GM23338 (cell line): ENCODE measurements around the gene SYNE1. TPM values are rescaled to one million over a fixed set of nuclear protein-coding genes. Genes with fewer than 3 reads are reported as not detected.

ENCODE experiments used
- ATAC-seq: fragments of 200-7000 bp; cut with Tn5 transposase; 3 replicates; pipeline ENCODE4 v1.9.1; 2020
- DNase-seq: peaks from one replicate; pipeline ENCODE4 v3.0.0-alpha.2; 2015; ENCODE audit warnings: low spot score
- H2AFZ ChIP-seq: fragments of 200-600 bp; sonication (generic); 2 replicates; pipeline ENCODE4 v1.8.0; 2016; ENCODE audit warnings: antibody characterized with exemption, mild to moderate bottlenecking, moderate library complexity
- H3F3A ChIP-seq: fragments of 200-600 bp; sonication (generic); replicated peaks from 2 replicates; pipeline ENCODE4 v1.8.0; 2017; ENCODE audit warnings: antibody characterized with exemption, mixed run types, low read depth
- H3K27ac ChIP-seq: fragments of 200-600 bp; sonication (generic); 2 replicates; pipeline ENCODE4 v1.6.1; 2016; ENCODE audit warnings: low read depth
- H3K27me3 ChIP-seq: fragments of 200-600 bp; sonication (generic); 2 replicates; pipeline ENCODE4 v1.8.0; 2016; ENCODE audit warnings: mild to moderate bottlenecking, mixed run types, moderate library complexity; ENCODE audit not compliant: insufficient read depth
- H3K36me3 ChIP-seq: fragments of 200-600 bp; sonication (generic); 2 replicates; pipeline ENCODE4 v1.8.0; 2016; ENCODE audit warnings: mild to moderate bottlenecking; ENCODE audit not compliant: insufficient read depth
- H3K4me1 ChIP-seq: fragments of 200-600 bp; sonication (generic); 2 replicates; pipeline ENCODE4 v1.8.0; 2016; ENCODE audit warnings: mild to moderate bottlenecking, moderate library complexity; ENCODE audit not compliant: insufficient read depth
- H3K4me2 ChIP-seq: fragments of 200-600 bp; sonication (generic); 2 replicates; pipeline ENCODE4 v1.7.1; 2017; ENCODE audit warnings: mixed run types
- H3K4me3 ChIP-seq: fragments of 200-600 bp; sonication (generic); 2 replicates; pipeline ENCODE4 v1.6.1; 2016; ENCODE audit warnings: mixed run types
- H3K79me2 ChIP-seq: fragments of 200-600 bp; sonication (generic); replicated peaks from 2 replicates; pipeline ENCODE4 v1.8.0; 2017; ENCODE audit warnings: mild to moderate bottlenecking; ENCODE audit not compliant: insufficient read depth
- H3K9me2 ChIP-seq: fragments of 200-600 bp; sonication (generic); 2 replicates; pipeline ENCODE4 v1.8.0; 2017; ENCODE audit not compliant: insufficient read depth
- H4K20me1 ChIP-seq: fragments of 200-600 bp; sonication (generic); replicated peaks from 2 replicates; pipeline ENCODE4 v1.8.0; 2017; ENCODE audit warnings: mild to moderate bottlenecking; ENCODE audit not compliant: insufficient read depth
- H3K27ac Mint-ChIP-seq: 2 replicates; pipeline ENCODE4 v1.8.0; 2020; ENCODE audit warnings: inconsistent platforms, mild to moderate bottlenecking, moderate library complexity, mixed read lengths
- H3K27me3 Mint-ChIP-seq: 3 replicates; pipeline ENCODE4 v1.8.0; 2022; ENCODE audit warnings: low read depth, mild to moderate bottlenecking, moderate library complexity, mixed read lengths, inconsistent platforms; ENCODE audit not compliant: insufficient read depth, poor library complexity
- H3K36me3 Mint-ChIP-seq: 3 replicates; pipeline ENCODE4 v1.8.0; 2021; ENCODE audit warnings: low read depth, mild to moderate bottlenecking, inconsistent platforms, moderate library complexity, mixed read lengths
- H3K4me1 Mint-ChIP-seq: 3 replicates; pipeline ENCODE4 v1.8.0; 2020; ENCODE audit warnings: mild to moderate bottlenecking, inconsistent platforms, mixed read lengths
- H3K4me3 Mint-ChIP-seq: 3 replicates; pipeline ENCODE4 v1.8.0; 2021; ENCODE audit warnings: moderate library complexity, mild to moderate bottlenecking, inconsistent platforms, mixed read lengths
- H3K9me3 Mint-ChIP-seq: 3 replicates; pipeline ENCODE4 v1.8.0; 2020; ENCODE audit warnings: moderate library complexity, mild to moderate bottlenecking, inconsistent platforms, mixed read lengths
- CREB1 ChIP-seq: fragments of 250-450 bp; sonication (Bioruptor Pico); IDR thresholded peaks from 2 replicates; pipeline ENCODE4 v1.5.0; 2020; ENCODE audit warnings: low read depth, mild to moderate bottlenecking, moderate library complexity
- CTCF ChIP-seq, 2 experiments: fragments of 200-600 bp in 1 of 2; sonication (generic) in 1 of 2; conservative IDR thresholded peaks; 2 replicates each; pipeline versions ENCODE4 v1.5.1 to v1.6.1; 2016 to 2017; ENCODE audit warnings: antibody characterized with exemption in 2 of 2, low read depth in 2 of 2, mild to moderate bottlenecking in 2 of 2, moderate library complexity in 1 of 2
- EZH2 ChIP-seq: fragments of 200-600 bp; sonication (generic); IDR thresholded peaks from one replicate; pipeline ENCODE4 v1.8.0; 2017; ENCODE audit warnings: antibody characterized with exemption, mild to moderate bottlenecking, low read depth; ENCODE audit not compliant: unreplicated experiment
- EZH2phosphoT487 ChIP-seq: fragments of 200-600 bp; sonication (generic); IDR thresholded peaks from one replicate; pipeline ENCODE4 v1.8.1; 2018; ENCODE audit warnings: antibody characterized with exemption; ENCODE audit not compliant: unreplicated experiment
- JUNB ChIP-seq: IDR thresholded peaks from one replicate; pipeline ENCODE4 v1.6.1; 2016; ENCODE audit warnings: antibody characterized with exemption; ENCODE audit not compliant: unreplicated experiment
- NANOG ChIP-seq: IDR thresholded peaks from 2 replicates; pipeline ENCODE4 v1.6.1; 2016; ENCODE audit warnings: antibody characterized with exemption, borderline replicate concordance
- POLR2AphosphoS5 ChIP-seq: IDR thresholded peaks from 2 replicates; pipeline ENCODE4 v1.6.1; 2016; ENCODE audit warnings: antibody characterized with exemption, low read depth
- STAT1 ChIP-seq: IDR thresholded peaks from one replicate; pipeline ENCODE4 v1.6.1; 2016; ENCODE audit warnings: antibody characterized with exemption; ENCODE audit not compliant: unreplicated experiment
- ZNF114 ChIP-seq: fragments of 250-450 bp; sonication (Bioruptor Pico); IDR thresholded peaks from 2 replicates; pipeline ENCODE4 v1.5.0; 2020; ENCODE audit warnings: mild to moderate bottlenecking, moderate library complexity
- ZNF331 ChIP-seq: fragments of 250-450 bp; sonication (Bioruptor Pico); IDR thresholded peaks from 2 replicates; pipeline ENCODE4 v1.5.0; 2020; ENCODE audit warnings: low read depth, mild to moderate bottlenecking, moderate library complexity
- polyA plus RNA-seq: library from polyadenylated mRNA; unstranded; fragments of >200 nt; fragmentation: Nextera tagmentation; extraction: Ambion mirVana; gene quantifications from 2 replicates; pipeline ENCODE4 v1.2.1, GENCODE V29; 2016
- total RNA-seq: library from RNA; depleted of rRNA; stranded (reverse); fragments of >200 nt; shearing (Covaris generic); gene quantifications from 2 replicates; pipeline ENCODE4 v1.2.3, GENCODE V29; 2014
- TF ChIP-seq, protein P1 (sequence below): fragments of 250-450 bp; sonication (Bioruptor Pico); IDR thresholded peaks from 2 replicates; pipeline ENCODE4 v1.5.0; 2020; ENCODE audit warnings: mild to moderate bottlenecking, moderate library complexity
- TF ChIP-seq, protein P2 (sequence below): IDR thresholded peaks from 2 replicates; pipeline ENCODE4 v1.6.1; 2016; ENCODE audit warnings: antibody characterized with exemption
- TF ChIP-seq, protein P3 (sequence below): IDR thresholded peaks from one replicate; pipeline ENCODE4 v1.6.1; 2018; ENCODE audit warnings: antibody characterized with exemption; ENCODE audit not compliant: unreplicated experiment

The SYNE1 gene
- total and polyA plus RNA-seq, 2 experiments from 2014 or later: 3.9 to 13.6 TPM

DNA sequence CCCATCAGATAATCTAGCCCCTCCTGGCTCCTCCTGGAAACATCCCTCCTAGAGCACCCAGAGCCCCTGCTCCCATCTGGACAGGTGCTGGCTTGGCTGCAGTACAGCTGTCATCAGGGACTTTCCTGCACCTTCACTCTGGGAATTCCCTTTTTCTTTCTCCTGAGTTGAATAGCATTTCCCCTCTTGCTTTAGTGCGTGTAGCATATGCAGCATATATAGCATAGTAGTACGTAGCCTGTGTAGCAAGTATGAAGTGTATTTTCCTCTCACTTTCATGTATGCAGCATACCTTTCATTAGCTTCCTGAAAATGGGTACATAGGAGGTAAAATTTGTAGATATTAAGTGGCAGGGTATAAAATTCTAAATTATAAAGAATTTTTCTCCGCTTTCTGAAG is 476.8 kb downstream of the SYNE1 start (continued):
- TF ChIP-seq EZH2phosphoT487 (no peak), ZNF331 (no peak), POLR2AphosphoS5 (no peak), EZH2 (no peak)

GRCh38 chr6:152155792-152156191 is 481.4 kb downstream of the SYNE1 start:
- H3K9me3 Mint-ChIP-seq: no peaks in the 10 kb centered on the region
- H3K27me3 ChIP-seq: no peaks in the 10 kb centered on the region
- no peaks in the 10 kb centered on the region for H3K79me2 ChIP-seq

More at GRCh38 chr6:152155792-152156191, 481.4 kb downstream of the SYNE1 start:
- Histone ChIP-seq H3K9me2 (no peaks in the 10 kb centered on the region), H3K36me3 (no peaks in the 10 kb centered on the region), H3F3A (no peaks in the 10 kb centered on the region), H3K27ac (no peak overlapping the region), H3K4me1 (no peaks in the 10 kb centered on the region), H2AFZ (no peak overlapping the region), H4K20me1 (no peaks in the 10 kb centered on the region), H3K4me2 (no peak overlapping the region), H3K4me3 (no peak overlapping the region)
- Mint-ChIP-seq H3K4me3 (no peak overlapping the region), H3K4me1 (no peaks in the 10 kb centered on the region), H3K27ac (no peak overlapping the region), H3K36me3 (no peaks in the 10 kb centered on the region), H3K27me3 (no peaks in the 10 kb centered on the region)
- no peak for ATAC-seq
- TF ChIP-seq JUNB (no peak), CREB1 (CRISPR knock-in tag) (no peak), EZH2 (no peak), NANOG (no peak), CTCF (conservative IDR thresholded peaks at IDR 0.05; ENCODE audit: low read depth in 2 of 2) (no peak), STAT1 (no peak), EZH2phosphoT487 (no peak), POLR2AphosphoS5 (no peak), ZNF114 (CRISPR knock-in tag) (no peak), ZNF331 (no peak)
- TF ChIP-seq, protein P1, sequence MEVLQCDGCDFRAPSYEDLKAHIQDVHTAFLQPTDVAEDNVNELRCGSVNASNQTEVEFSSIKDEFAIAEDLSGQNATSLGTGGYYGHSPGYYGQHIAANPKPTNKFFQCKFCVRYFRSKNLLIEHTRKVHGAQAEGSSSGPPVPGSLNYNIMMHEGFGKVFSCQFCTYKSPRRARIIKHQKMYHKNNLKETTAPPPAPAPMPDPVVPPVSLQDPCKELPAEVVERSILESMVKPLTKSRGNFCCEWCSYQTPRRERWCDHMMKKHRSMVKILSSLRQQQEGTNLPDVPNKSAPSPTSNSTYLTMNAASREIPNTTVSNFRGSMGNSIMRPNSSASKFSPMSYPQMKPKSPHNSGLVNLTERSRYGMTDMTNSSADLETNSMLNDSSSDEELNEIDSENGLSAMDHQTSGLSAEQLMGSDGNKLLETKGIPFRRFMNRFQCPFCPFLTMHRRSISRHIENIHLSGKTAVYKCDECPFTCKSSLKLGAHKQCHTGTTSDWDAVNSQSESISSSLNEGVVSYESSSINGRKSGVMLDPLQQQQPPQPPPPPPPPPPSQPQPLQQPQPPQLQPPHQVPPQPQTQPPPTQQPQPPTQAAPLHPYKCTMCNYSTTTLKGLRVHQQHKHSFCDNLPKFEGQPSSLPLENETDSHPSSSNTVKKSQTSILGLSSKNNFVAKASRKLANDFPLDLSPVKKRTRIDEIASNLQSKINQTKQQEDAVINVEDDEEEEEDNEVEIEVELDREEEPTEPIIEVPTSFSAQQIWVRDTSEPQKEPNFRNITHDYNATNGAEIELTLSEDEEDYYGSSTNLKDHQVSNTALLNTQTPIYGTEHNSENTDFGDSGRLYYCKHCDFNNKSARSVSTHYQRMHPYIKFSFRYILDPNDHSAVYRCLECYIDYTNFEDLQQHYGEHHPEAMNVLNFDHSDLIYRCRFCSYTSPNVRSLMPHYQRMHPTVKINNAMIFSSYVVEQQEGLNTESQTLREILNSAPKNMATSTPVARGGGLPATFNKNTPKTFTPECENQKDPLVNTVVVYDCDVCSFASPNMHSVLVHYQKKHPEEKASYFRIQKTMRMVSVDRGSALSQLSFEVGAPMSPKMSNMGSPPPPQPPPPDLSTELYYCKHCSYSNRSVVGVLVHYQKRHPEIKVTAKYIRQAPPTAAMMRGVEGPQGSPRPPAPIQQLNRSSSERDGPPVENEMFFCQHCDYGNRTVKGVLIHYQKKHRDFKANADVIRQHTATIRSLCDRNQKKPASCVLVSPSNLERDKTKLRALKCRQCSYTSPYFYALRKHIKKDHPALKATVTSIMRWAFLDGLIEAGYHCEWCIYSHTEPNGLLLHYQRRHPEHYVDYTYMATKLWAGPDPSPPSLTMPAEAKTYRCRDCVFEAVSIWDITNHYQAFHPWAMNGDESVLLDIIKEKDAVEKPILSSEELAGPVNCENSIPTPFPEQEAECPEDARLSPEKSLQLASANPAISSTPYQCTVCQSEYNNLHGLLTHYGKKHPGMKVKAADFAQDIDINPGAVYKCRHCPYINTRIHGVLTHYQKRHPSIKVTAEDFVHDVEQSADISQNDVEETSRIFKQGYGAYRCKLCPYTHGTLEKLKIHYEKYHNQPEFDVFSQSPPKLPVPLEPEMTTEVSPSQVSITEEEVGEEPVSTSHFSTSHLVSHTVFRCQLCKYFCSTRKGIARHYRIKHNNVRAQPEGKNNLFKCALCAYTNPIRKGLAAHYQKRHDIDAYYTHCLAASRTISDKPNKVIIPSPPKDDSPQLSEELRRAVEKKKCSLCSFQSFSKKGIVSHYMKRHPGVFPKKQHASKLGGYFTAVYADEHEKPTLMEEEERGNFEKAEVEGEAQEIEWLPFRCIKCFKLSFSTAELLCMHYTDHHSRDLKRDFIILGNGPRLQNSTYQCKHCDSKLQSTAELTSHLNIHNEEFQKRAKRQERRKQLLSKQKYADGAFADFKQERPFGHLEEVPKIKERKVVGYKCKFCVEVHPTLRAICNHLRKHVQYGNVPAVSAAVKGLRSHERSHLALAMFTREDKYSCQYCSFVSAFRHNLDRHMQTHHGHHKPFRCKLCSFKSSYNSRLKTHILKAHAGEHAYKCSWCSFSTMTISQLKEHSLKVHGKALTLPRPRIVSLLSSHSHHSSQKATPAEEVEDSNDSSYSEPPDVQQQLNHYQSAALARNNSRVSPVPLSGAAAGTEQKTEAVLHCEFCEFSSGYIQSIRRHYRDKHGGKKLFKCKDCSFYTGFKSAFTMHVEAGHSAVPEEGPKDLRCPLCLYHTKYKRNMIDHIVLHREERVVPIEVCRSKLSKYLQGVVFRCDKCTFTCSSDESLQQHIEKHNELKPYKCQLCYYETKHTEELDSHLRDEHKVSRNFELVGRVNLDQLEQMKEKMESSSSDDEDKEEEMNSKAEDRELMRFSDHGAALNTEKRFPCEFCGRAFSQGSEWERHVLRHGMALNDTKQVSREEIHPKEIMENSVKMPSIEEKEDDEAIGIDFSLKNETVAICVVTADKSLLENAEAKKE (CRISPR knock-in tag): no peak
- TF ChIP-seq, protein P2, sequence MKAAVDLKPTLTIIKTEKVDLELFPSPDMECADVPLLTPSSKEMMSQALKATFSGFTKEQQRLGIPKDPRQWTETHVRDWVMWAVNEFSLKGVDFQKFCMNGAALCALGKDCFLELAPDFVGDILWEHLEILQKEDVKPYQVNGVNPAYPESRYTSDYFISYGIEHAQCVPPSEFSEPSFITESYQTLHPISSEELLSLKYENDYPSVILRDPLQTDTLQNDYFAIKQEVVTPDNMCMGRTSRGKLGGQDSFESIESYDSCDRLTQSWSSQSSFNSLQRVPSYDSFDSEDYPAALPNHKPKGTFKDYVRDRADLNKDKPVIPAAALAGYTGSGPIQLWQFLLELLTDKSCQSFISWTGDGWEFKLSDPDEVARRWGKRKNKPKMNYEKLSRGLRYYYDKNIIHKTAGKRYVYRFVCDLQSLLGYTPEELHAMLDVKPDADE: no peak
- TF ChIP-seq, protein P3, sequence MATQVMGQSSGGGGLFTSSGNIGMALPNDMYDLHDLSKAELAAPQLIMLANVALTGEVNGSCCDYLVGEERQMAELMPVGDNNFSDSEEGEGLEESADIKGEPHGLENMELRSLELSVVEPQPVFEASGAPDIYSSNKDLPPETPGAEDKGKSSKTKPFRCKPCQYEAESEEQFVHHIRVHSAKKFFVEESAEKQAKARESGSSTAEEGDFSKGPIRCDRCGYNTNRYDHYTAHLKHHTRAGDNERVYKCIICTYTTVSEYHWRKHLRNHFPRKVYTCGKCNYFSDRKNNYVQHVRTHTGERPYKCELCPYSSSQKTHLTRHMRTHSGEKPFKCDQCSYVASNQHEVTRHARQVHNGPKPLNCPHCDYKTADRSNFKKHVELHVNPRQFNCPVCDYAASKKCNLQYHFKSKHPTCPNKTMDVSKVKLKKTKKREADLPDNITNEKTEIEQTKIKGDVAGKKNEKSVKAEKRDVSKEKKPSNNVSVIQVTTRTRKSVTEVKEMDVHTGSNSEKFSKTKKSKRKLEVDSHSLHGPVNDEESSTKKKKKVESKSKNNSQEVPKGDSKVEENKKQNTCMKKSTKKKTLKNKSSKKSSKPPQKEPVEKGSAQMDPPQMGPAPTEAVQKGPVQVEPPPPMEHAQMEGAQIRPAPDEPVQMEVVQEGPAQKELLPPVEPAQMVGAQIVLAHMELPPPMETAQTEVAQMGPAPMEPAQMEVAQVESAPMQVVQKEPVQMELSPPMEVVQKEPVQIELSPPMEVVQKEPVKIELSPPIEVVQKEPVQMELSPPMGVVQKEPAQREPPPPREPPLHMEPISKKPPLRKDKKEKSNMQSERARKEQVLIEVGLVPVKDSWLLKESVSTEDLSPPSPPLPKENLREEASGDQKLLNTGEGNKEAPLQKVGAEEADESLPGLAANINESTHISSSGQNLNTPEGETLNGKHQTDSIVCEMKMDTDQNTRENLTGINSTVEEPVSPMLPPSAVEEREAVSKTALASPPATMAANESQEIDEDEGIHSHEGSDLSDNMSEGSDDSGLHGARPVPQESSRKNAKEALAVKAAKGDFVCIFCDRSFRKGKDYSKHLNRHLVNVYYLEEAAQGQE: no peak
- no peak for DNase-seq
